C4-2B (cell line): Measurements from ENCODE around the gene THSD7B.

Experiments used
- ZFX ChIP-seq: fragments of 450-650 bp; IDR thresholded peaks from 2 replicates; pipeline ENCODE4 v1.6.1; 2017
- TF ChIP-seq, protein P1 (sequence below): fragments of 450-650 bp; conservative IDR thresholded peaks from 2 replicates; pipeline ENCODE4 v1.5.1; 2017; ENCODE audit warnings: mild to moderate bottlenecking

DNA sequence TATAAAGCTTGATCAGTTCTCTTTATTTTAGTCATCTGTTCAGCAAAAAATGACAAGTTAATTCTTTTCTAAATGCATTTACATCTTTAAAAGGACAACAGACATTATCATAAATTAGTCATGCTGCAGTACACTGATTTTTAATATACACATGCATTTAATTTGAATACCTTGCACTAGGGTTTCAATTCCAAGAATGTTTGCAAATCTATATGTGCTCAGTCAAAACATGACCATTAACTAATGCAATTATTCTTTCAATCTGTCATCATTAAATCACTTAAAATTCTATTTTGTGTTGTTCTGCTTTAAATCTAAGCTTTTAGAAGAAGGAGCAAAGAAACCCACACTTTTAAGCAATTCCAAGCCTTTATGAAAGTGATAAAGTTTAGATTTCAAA is 342.6 kb downstream of the THSD7B start:
- TF ChIP-seq, protein P1, sequence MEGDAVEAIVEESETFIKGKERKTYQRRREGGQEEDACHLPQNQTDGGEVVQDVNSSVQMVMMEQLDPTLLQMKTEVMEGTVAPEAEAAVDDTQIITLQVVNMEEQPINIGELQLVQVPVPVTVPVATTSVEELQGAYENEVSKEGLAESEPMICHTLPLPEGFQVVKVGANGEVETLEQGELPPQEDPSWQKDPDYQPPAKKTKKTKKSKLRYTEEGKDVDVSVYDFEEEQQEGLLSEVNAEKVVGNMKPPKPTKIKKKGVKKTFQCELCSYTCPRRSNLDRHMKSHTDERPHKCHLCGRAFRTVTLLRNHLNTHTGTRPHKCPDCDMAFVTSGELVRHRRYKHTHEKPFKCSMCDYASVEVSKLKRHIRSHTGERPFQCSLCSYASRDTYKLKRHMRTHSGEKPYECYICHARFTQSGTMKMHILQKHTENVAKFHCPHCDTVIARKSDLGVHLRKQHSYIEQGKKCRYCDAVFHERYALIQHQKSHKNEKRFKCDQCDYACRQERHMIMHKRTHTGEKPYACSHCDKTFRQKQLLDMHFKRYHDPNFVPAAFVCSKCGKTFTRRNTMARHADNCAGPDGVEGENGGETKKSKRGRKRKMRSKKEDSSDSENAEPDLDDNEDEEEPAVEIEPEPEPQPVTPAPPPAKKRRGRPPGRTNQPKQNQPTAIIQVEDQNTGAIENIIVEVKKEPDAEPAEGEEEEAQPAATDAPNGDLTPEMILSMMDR, result no peak
- TF ChIP-seq ZFX, result no peak
